IPS-18a (cell line): ENCODE data around the gene ACOD1.

ENCODE experiments used
- H3K27ac ChIP-seq: one replicate; pipeline ENCODE4 v1.5.1; 2013; ENCODE audit warnings: low read length
- H3K27me3 ChIP-seq: one replicate; pipeline ENCODE4 v1.6.1; 2013; ENCODE audit warnings: mild to moderate bottlenecking, low read length; ENCODE audit not compliant: control insufficient read depth, insufficient read depth
- H3K36me3 ChIP-seq: one replicate; pipeline ENCODE4 v1.6.1; 2013; ENCODE audit warnings: low read depth, low read length; ENCODE audit not compliant: control insufficient read depth
- H3K4me1 ChIP-seq: one replicate; pipeline ENCODE4 v1.6.1; 2013; ENCODE audit warnings: low read depth, low read length; ENCODE audit not compliant: control insufficient read depth
- H3K4me3 ChIP-seq: one replicate; pipeline ENCODE4 v1.5.1; 2013; ENCODE audit warnings: low read length
- H3K9ac ChIP-seq: one replicate; pipeline ENCODE4 v1.6.1; 2013; ENCODE audit warnings: mild to moderate bottlenecking, low read length, moderate library complexity
- H3K9me3 ChIP-seq: one replicate; pipeline ENCODE4 v1.6.1; 2013; ENCODE audit warnings: low read depth, low read length; ENCODE audit not compliant: control insufficient read depth

Gene ACOD1

DNA sequence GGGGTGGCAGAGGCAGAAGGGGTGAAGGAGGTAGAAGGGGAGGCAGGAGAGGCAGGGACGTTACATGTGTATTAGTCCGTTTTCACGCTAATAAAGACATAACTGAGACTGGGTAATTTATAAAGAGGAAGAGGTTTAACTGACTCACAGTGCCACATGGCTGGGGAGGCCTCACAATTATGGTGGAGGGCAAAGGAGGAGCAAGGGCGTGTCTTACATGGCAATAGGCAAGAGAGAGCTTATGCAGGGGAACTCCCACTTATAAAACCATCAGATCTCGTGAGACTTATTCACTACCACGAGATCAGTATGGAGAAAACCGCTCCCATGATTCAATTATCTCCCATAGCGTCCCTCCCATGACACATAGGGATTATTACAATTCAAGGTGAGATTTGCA, 19.0 kb upstream of the ACOD1 start:
- Histone ChIP-seq H3K4me3 (no peak overlapping the region), H3K27ac (no peak overlapping the region), H3K9ac (no peak overlapping the region), H3K4me1 (no peaks in the 10 kb centered on the region), H3K36me3 (no peaks in the 10 kb centered on the region), H3K9me3 (no peaks in the 10 kb centered on the region), H3K27me3 (no peaks in the 10 kb centered on the region)

- Histone ChIP-seq H3K9me3 (no peaks in the 10 kb centered on the region), H3K36me3 (no peaks in the 10 kb centered on the region), H3K4me1 (no peaks in the 10 kb centered on the region), H3K27me3 (no peaks in the 10 kb centered on the region), H3K4me3 (no peak overlapping the region), H3K9ac (no peak overlapping the region), H3K27ac (no peak overlapping the region)
Observed at GRCh38 chr13:76929851-76930374, 18.4 kb upstream of the ACOD1 start.

- H3K27me3 ChIP-seq = no peaks in the 10 kb centered on the region
Observed at GRCh38 chr13:76932076-76932475, 16.2 kb upstream of the ACOD1 start.

DNA sequence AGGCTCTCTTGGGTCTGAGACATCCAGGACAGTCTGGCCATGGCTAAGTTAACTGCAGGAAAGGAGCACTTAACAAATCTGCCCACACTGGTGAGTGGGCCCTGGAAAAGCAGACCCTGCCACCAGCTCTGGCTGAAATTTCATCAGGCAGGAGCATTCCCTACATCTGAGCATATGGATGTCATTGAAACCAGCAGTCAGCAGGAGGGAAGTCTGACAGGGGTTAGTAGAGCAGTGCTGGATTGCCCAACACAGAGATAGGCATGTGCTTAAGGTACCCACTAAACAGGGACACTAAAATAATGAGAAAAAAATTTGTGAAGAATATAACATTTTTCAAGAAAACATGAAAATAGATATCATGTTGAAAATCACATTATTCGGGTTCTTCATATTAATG, 13.6 kb upstream of the ACOD1 start:
- no peaks in the 10 kb centered on the region for H3K36me3 ChIP-seq
- no peak overlapping the region for H3K27ac ChIP-seq
- H3K4me3 ChIP-seq = no peak overlapping the region
- no peaks in the 10 kb centered on the region for H3K4me1 ChIP-seq
- H3K9ac ChIP-seq = no peak overlapping the region
- H3K9me3 ChIP-seq = no peaks in the 10 kb centered on the region
- no peaks in the 10 kb centered on the region for H3K27me3 ChIP-seq

More at GRCh38 chr13:76932076-76932475, 16.2 kb upstream of the ACOD1 start:
- no peaks in the 10 kb centered on the region for H3K9me3 ChIP-seq
- H3K27ac ChIP-seq = no peak overlapping the region
- H3K4me3 ChIP-seq = no peak overlapping the region
- H3K4me1 ChIP-seq = no peaks in the 10 kb centered on the region
- H3K9ac ChIP-seq = no peak overlapping the region
- no peaks in the 10 kb centered on the region for H3K36me3 ChIP-seq

DNA sequence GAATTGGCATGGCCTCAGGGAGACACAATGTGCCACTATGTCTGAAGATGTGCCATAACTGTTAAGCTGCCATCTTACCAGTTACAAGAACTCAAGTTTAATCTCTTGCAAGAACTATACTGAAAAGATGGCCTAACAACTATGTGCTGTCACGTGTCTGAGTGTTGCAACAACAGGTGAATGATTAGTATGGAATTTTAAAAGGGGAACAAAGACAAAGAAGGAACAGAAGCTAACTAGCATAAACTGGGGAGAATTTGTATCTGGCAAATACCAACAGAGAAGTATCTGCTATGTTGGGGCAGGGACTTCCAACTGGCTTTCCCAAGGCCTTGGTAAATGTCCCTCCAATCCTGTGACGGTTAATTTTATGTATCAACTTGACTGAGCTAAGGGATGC, 11.5 kb upstream of the ACOD1 start:
- Histone ChIP-seq H3K4me1 (no peaks in the 10 kb centered on the region), H3K9ac (no peak overlapping the region), H3K9me3 (no peaks in the 10 kb centered on the region), H3K4me3 (no peak overlapping the region), H3K27me3 (no peaks in the 10 kb centered on the region), H3K27ac (no peak overlapping the region), H3K36me3 (no peaks in the 10 kb centered on the region)

GRCh38 chr13:76937281-76937820, 11.0 kb upstream of the ACOD1 start:
- Histone ChIP-seq H3K4me1 (no peaks in the 10 kb centered on the region), H3K9ac (no peak overlapping the region), H3K9me3 (no peaks in the 10 kb centered on the region), H3K27ac (no peak overlapping the region), H3K27me3 (no peaks in the 10 kb centered on the region), H3K36me3 (no peaks in the 10 kb centered on the region), H3K4me3 (no peak overlapping the region)

- no peaks in the 10 kb centered on the region for H3K36me3 ChIP-seq
- H3K4me3 ChIP-seq = no peak overlapping the region
- no peaks in the 10 kb centered on the region for H3K27me3 ChIP-seq
- no peak overlapping the region for H3K9ac ChIP-seq
- H3K27ac ChIP-seq = no peak overlapping the region
- H3K9me3 ChIP-seq = no peaks in the 10 kb centered on the region
- no peaks in the 10 kb centered on the region for H3K4me1 ChIP-seq
Observed at GRCh38 chr13:76939215-76939614, 9.1 kb upstream of the ACOD1 start.

DNA sequence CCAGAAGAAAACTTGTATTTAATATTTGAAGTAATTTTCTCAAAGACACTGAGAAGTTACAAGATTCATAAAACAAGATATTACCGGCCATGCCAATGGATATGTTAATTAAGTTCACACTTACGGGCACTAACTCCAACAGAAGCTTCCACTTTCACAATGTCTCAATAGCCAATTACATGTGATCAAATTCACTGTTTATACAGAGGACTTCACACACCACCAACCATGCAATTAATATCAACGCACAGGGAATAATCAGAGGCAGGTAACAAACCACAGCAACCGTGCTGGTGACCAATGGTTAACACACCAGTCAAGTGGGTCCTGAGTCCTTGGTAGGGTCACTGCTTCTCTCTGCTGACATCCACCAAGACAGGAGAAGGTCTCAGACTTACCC, 5.9 kb upstream of the ACOD1 start:
- Histone ChIP-seq H3K4me1 (no peaks in the 10 kb centered on the region), H3K27ac (no peak overlapping the region), H3K4me3 (no peak overlapping the region)

DNA sequence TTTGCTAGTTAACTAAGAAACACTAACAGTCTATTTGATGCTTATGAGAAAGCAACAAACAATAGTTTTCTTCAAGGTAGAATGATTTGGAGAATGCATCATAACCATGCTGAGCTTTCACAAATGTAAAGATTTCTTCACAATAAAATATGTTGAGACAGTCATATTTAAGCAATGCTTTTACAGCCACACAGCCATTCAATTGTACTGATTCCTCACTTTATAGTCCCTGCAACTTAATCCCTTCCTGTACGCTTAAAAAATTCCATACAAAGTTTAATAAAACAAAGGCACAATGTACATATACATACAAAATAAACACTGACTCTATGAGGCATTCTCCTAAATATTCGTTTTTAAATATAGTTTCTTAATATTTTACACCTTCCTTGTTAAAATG, 4.7 kb upstream of the ACOD1 start:
- no peaks in the 10 kb centered on the region for H3K4me1 ChIP-seq
- H3K27me3 ChIP-seq = no peaks in the 10 kb centered on the region
- H3K9me3 ChIP-seq = no peaks in the 10 kb centered on the region
- no peak overlapping the region for H3K9ac ChIP-seq
- H3K4me3 ChIP-seq = no peak overlapping the region
- H3K27ac ChIP-seq = no peak overlapping the region
- H3K36me3 ChIP-seq = no peaks in the 10 kb centered on the region

More for the DNA sequence above, 5.9 kb upstream of the ACOD1 start:
- H3K27me3 ChIP-seq = no peaks in the 10 kb centered on the region
- no peak overlapping the region for H3K9ac ChIP-seq
- H3K9me3 ChIP-seq = no peaks in the 10 kb centered on the region
- no peaks in the 10 kb centered on the region for H3K36me3 ChIP-seq

DNA sequence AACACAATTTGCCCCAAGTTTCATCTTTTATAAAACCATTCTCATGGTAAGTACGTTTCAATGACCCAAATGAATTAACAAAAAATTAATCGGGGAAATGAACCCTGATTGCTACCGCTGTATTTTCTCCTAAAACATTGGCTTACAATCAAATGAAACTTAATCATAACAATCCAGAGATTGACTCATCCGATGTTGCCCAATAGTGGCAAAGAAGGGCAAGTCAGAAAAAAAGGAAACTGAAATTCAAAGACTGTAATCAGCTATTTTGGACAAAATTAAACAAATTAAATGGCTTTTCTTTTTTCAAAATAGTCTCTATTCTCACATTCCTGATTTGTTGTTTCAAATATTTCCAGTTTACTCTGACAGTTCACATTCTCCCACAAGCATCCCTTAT, 3.9 kb upstream of the ACOD1 start:
- Histone ChIP-seq H3K27me3 (no peaks in the 10 kb centered on the region), H3K27ac (no peak overlapping the region)

DNA sequence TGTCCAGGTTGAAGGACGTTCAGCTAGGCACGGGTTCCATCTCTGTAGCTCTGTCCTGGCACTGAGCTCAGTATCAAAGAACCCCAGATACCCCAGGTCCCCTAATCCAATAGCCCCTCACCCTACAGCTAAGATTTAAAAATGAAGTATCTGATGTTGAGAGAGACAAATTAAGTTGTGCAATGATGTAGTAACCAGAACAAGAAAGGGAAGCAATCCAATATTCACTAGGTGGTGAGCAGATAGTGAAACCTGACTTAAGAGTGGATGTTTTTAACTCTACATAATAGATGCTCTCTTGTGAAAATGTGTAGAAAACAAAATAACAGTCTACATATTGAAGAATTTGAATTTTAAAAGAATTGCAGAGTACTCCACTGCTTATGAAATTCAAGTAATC, 1.8 kb downstream of the ACOD1 start:
- no peaks in the 10 kb centered on the region for H3K36me3 ChIP-seq
- no peak overlapping the region for H3K4me3 ChIP-seq
- no peaks in the 10 kb centered on the region for H3K4me1 ChIP-seq
- H3K27ac ChIP-seq = no peak overlapping the region
- H3K9me3 ChIP-seq = no peaks in the 10 kb centered on the region
- no peaks in the 10 kb centered on the region for H3K27me3 ChIP-seq
- no peak overlapping the region for H3K9ac ChIP-seq

More for the DNA sequence above, 3.9 kb upstream of the ACOD1 start:
- Histone ChIP-seq H3K9ac (no peak overlapping the region), H3K9me3 (no peaks in the 10 kb centered on the region), H3K4me1 (no peaks in the 10 kb centered on the region), H3K4me3 (no peak overlapping the region), H3K36me3 (no peaks in the 10 kb centered on the region)

GRCh38 chr13:76953968-76954367, 5.7 kb downstream of the ACOD1 start:
- H3K36me3 ChIP-seq = no peaks in the 10 kb centered on the region
- H3K27me3 ChIP-seq = no peaks in the 10 kb centered on the region
- no peak overlapping the region for H3K9ac ChIP-seq
- no peaks in the 10 kb centered on the region for H3K4me1 ChIP-seq
- H3K9me3 ChIP-seq = peaks cover 5% of the 10 kb centered on the region
- no peak overlapping the region for H3K27ac ChIP-seq
- no peak overlapping the region for H3K4me3 ChIP-seq
